HPDE6-E6E7 (cell line): ENCODE measurements around the gene OPCML.
"Not testable (repeated sequence)": the region's sequence is repeated elsewhere in the genome, so short reads cannot be mapped to it uniquely, and the experiment has no call there.

Experiments
- DNase-seq: peaks from one replicate; pipeline ENCODE4 v3.0.0; 2011; ENCODE audit warnings: missing footprints; ENCODE audit errors: extremely low spot score

OPCML gene

DNA sequence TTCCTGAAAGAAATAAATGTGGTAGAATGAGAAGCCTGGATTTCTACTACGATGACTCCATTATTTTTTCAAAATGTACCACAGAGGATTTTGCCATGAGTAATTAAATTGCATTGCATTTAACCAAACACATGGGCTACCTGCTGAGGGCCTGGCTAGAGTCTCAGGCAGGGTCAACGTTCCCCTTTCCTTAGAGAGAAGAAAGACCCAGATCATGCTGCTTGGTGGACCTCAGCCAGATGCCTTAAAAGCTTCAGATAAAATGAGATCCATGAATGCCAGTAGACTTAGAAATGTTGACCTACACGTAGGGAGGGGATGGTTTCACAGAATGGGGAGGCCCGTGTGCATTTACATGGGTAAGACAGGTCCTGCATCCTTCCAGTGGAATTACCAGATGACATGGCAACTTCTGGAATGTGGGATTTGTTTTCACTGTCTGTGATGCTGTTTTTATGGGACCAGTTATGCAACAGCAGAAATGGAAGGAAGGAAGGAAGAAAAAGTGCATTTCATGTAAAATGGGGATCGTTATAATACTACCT lies 1092.5 kb downstream of the OPCML start:
- no peak for DNase-seq

GRCh38 chr11:132438418-132438817 lies 1093.9 kb downstream of the OPCML start:
- no peak for DNase-seq

GRCh38 chr11:132430429-132431062 lies 1101.8 kb downstream of the OPCML start:
- no peak for DNase-seq

DNA sequence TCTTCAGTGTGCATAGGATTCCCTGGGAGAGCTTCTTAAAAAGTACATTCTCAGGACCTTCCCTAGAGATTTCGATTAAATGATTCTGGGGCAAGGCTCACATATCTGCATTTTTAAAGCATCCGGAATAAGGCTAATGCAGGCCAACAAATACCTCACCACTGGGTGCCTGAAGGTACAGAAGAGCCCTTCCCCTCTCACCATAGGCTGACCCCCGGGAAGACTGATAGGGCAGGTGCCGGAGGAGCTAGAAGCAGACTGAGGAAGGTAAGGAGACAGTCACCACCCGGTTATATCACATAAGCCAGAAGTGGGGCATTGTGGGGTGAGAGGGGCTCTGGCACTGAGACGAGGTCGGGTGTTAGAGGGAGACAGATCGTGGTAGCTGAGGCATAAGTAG lies 1102.6 kb downstream of the OPCML start:
- DNase-seq = no peak

- DNase-seq = no peak
Observed at GRCh38 chr11:132427611-132428010, 1104.7 kb downstream of the OPCML start.

- no peak for DNase-seq
Observed at GRCh38 chr11:132424433-132424832, 1107.9 kb downstream of the OPCML start.

GRCh38 chr11:132423266-132423665 lies 1109.0 kb downstream of the OPCML start:
- DNase-seq = no peak

DNA sequence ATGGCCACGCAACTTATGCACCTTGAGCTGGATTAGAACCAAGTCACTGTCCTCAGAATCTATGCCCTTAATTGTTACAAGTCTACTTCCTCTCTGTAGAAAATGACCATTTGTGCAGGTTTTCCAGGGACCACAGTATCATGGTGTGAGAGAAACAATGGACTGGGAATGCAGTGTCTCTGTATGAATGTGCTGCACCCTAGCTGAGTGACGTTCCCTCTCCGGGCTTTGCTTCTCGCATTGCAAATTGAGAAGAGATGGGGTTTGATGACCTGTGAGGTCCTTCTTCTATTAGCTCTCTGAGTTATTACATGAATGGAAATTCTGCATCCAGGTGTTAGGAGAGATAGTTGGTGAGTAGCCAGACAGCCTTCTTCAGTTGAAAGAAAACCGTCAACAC lies 1109.6 kb downstream of the OPCML start:
- no peak for DNase-seq

DNA sequence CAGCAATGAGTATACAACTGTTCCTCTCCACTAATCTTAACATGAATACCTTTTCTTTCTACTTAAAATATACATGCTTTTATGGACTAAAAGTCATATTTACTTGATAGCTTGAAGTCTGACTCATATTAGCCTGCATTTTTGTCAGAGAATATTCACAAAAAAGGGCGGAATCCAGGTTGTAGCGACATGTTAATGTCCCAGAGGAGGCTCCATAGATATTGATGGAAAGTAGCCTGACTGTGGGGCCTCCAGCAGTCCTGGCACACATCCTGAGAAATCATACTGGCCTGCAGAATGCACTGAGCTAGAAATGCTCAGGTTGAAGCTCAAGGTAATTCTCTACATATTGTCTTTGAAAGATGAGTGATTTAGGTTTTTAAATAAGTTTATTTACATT lies 1110.7 kb downstream of the OPCML start:
- no peak for DNase-seq

- no peak for DNase-seq
Observed at GRCh38 chr11:132414451-132414850, 1117.8 kb downstream of the OPCML start.

DNA sequence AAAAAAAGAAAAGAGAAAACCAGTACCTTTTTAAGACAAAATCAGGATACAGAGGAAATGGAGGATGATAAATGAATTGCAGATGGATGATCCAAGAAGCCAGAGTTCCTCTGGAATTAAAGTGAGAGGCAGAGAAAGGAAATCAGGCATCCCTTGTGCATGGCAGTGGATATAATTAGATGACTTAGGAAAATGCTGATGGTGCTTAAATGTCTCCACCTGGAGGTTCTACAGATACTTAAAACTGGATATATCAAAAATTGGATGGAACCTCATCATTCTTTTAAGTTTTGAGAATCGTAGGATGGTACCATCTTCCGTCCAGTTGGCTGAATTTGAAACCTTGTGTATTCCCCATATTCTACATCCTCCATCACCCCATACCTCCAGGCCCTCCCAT lies 1121.9 kb downstream of the OPCML start:
- no peak for DNase-seq

DNA sequence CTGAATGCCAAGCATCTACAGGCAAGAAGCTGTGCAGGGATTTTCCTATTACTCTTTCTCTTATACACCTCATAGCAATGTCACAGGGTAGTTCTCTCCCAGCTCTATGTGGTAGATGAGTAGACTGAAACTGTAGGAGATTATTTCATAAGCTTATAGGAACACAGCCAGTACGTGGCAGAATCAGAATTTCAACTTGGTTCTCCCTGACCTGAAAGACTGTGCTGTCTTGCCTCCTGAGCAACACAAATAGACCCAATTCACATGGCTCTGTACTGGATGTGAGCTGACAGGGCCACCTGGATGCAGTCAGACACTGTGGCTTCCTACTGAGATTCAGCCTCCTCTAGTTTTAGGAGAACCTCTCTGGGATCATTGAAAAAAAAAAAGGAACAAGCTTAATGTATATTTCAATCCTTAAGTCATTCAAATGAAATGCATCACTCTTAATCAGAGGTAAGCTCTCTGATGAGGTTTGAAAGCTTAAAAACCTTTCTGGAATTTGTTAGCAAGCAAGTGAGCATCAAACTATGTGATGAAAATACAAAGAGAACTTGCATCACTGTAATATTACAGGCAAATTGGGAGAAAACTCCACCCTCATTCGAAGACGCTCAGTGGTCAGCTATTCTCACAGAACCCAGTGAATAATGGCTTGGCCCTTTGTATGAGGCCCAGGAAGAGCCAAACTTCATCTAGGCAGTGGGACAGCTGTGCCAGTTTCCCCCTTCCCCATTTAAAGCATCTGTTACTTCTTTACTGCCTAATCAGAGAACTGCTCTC lies 1122.5 kb downstream of the OPCML start:
- no peak for DNase-seq

GRCh38 chr11:132408877-132409276 lies 1123.4 kb downstream of the OPCML start:
- no peak for DNase-seq

DNA sequence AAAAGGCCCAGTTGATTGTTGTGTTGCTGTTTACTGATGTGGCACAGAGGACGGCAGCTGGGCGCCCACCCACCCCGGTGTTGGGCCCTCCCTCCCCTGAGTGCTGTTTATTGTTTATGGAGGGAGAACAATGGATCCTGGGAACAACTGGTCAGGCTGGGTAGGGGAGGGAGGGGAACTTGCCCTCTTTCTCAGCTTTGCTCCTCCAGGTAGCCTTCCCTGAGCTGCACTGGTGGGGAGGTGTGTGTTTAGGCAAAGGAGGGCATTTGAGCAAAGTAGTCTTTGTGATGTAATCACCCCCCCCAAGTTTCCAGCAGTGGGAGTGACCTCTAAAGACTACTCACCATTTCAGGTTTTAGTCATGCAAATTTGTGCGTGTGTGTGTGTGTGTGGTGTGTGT lies 1126.6 kb downstream of the OPCML start:
- no peak for DNase-seq

DNA sequence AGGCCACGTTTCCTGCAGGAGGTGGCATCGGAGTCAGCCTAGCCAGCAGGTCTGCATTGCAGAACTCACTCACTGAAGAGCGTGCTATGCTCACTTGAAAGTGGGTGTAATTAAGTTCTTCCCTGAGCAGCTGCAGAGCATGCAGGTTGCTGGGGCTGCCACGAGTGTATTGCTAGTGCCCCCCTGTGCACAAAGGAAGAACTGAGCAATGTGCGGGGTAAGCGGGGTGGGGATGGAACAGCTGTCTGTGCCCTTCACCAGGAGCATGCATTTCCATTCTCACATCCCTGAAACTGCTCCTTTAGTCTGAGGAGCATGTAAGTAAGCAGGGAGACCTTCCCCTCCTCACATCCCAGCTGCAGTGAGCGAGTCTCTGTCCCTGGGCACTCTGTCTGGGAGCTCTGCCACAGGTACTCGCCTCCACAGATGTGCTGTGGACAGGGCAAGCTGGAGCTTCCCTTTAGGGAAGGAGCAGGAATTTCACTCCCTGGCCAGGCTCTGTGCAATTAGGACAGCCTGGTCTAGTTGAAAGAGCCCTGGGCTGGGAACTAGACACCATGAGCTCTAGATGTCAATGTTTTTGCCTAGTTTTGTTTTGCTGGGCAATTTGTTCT lies 1130.1 kb downstream of the OPCML start:
- no peak for DNase-seq

DNA sequence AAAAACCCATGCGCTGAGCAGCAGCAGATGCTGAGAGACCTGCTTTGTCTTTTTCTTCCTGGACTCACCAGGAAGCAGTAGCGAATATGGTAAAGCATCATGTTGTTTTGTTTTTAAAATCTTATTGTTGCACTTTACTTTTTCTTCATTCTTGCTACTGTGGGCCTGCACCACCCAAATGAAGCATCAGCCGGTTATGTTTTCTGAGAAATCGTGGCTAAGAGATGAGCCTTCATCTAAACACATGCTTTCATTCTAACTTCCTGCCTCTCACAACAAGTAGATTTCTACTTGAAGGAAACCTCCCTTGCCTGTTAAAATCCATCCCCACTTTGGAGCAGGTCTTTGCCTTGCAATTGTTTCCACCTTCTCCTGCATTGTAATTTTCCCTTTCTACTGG lies 1136.0 kb downstream of the OPCML start:
- DNase-seq = no peak

DNA sequence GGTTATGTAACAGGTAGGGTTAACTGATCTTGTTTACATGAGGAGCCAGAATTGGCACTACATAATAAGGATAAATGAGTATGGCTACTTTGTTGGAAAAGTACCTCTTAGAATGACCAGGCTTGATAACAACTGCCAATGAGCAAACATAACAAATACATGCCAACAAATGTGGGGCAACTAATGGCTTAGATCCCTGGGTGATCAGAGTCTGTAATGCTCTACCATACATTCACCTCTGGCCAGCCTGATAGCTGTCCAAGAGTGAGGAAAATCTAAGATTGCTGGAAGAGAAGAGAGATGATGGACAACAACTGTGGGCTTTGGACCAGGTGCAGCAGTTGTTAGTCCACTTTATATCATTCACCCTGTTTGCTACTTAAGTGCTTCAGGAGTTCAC lies 1136.9 kb downstream of the OPCML start:
- DNase-seq = no peak

DNA sequence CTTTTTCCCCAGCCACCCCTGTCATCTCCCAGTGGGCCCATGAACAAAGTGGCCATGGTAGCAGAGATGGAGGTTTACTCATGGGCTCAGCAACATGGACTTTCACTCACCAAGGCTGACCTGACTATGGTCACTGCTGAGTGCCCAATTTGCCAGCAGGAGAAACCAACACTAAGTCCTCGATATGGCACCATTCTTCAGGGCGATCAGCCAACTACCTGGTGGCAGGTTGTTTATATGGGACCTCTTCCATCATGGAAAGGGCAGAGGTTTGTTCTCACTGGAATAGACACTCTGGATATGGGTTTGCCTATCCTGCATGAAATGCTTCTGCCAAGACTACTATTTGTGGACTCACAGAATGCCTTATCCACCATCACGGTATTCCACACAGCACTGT lies 1152.8 kb downstream of the OPCML start:
- DNase-seq = no peak

GRCh38 chr11:132373405-132374143 lies 1158.7 kb downstream of the OPCML start:
- DNase-seq = no peak

DNA sequence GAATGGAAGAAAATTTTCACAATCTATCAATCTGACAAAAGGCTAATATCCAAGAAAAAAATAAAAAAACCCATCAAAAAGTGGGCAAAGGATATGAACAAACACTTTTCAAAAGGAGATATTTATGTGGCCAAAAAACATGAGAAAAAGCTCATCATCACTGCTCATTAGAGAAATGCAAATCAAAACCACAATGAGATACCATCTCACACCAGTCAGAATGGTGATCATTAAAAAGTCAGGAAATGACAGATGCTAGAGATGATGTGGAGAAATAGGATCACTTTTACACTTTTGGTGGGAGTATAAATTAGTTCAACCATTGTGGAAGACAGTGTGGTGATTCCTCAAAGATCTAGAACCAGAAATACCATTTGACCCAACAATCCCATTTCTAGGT lies 1162.2 kb downstream of the OPCML start:
- not testable (repeated sequence) for DNase-seq

DNA sequence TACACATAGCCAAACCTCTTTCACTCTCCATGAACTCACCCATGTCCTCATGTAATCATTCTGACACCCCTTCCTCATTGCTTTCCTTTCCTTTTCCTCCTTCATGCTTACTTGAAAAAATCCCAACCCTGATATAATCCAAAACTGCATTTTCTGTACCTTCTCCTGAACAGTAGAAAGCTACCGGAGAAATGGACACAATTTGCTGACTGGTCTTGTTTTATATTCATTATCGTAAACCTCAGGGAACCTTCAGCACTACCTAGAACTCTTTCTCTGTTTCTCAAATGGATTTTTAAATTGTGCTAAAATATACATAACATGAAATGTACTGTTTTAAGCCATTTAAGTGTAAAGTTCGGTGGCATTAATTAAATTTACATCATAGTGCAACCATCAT lies 1165.0 kb downstream of the OPCML start:
- no peak for DNase-seq

GRCh38 chr11:132365650-132366049 lies 1166.7 kb downstream of the OPCML start:
- no peak for DNase-seq
